ENCODE results near the gene DCHS1.

The DCHS1 gene

GRCh38 chr11:6681505-6681904, 25.9 kb upstream of the DCHS1 start:
- Histone ChIP-seq H3F3A (ENCODE audit: low read depth) (no peaks in the 10 kb centered on the region), H2AFZ (ENCODE audit: low read length) (no peak overlapping the region), H3K9me2 (replicated peaks; ENCODE audit: low read depth, low read length) (no peaks in the 10 kb centered on the region), H3K36me3 (ENCODE audit: insufficient read depth, low read length) (peaks cover 9% of the 10 kb centered on the region), H3K9ac (ENCODE audit: low read depth, low read length, poor library complexity, severe bottlenecking) (peak overlapping the region; percentile 98), H4K20me1 (ENCODE audit: insufficient read depth, low read length, poor library complexity, severe bottlenecking) (peaks cover 31% of the 10 kb centered on the region), H3K79me2 (ENCODE audit: insufficient read depth, low read length) (peaks cover 42% of the 10 kb centered on the region), H3K4me3 (ENCODE audit: low read length, poor library complexity, severe bottlenecking) (peak overlapping the region; percentile 95), H3K9me3 (ENCODE audit: insufficient read depth, low read depth, low read length) (no peaks in the 10 kb centered on the region), H3K27me3 (ENCODE audit: insufficient read depth, low read length, poor library complexity, severe bottlenecking) (no peaks in the 10 kb centered on the region), H3K4me1 (ENCODE audit: insufficient read depth, low read length, poor library complexity, severe bottlenecking) (peaks cover 34% of the 10 kb centered on the region), H3K4me2 (ENCODE audit: low read depth, low read length, poor library complexity, severe bottlenecking) (peak overlapping the region; percentile 83)
- TF ChIP-seq CTCF (conservative IDR thresholded peaks at IDR 0.05; ENCODE audit: low read length) (no peak), EZH2phosphoT487 (IDR thresholded peaks at IDR 0.05; ENCODE audit: borderline replicate concordance) (no peak)

- TF ChIP-seq CTCF (conservative IDR thresholded peaks at IDR 0.05; ENCODE audit: low read length) (no peak), EZH2phosphoT487 (IDR thresholded peaks at IDR 0.05; ENCODE audit: borderline replicate concordance) (no peak)
- H3K9me2 ChIP-seq (replicated peaks; ENCODE audit: low read depth, low read length): no peaks in the 10 kb centered on the region
- H3K4me2 ChIP-seq (ENCODE audit: low read depth, low read length, poor library complexity, severe bottlenecking): no peak overlapping the region
- no peak overlapping the region for H3K4me3 ChIP-seq (ENCODE audit: low read length, poor library complexity, severe bottlenecking)
- H2AFZ ChIP-seq (ENCODE audit: low read length): no peak overlapping the region
- peaks cover 50% of the 10 kb centered on the region for H3K4me1 ChIP-seq (ENCODE audit: insufficient read depth, low read length, poor library complexity, severe bottlenecking)
- H4K20me1 ChIP-seq (ENCODE audit: insufficient read depth, low read length, poor library complexity, severe bottlenecking): peaks cover 26% of the 10 kb centered on the region
- H3K27me3 ChIP-seq (ENCODE audit: insufficient read depth, low read length, poor library complexity, severe bottlenecking): no peaks in the 10 kb centered on the region
- peaks cover 30% of the 10 kb centered on the region for H3K79me2 ChIP-seq (ENCODE audit: insufficient read depth, low read length)
- H3K9ac ChIP-seq (ENCODE audit: low read depth, low read length, poor library complexity, severe bottlenecking): no peak overlapping the region
- H3K36me3 ChIP-seq (ENCODE audit: insufficient read depth, low read length): peaks cover 9% of the 10 kb centered on the region
- no peaks in the 10 kb centered on the region for H3F3A ChIP-seq (ENCODE audit: low read depth)
- no peaks in the 10 kb centered on the region for H3K9me3 ChIP-seq (ENCODE audit: insufficient read depth, low read depth, low read length)
Observed at GRCh38 chr11:6677018-6677417, 21.4 kb upstream of the DCHS1 start.

- H3K79me2 ChIP-seq (ENCODE audit: insufficient read depth, low read length): peaks cover 9% of the 10 kb centered on the region; the same call in 1 of the 2 replicates
- no peak overlapping the region for H2AFZ ChIP-seq (ENCODE audit: low read length)
- no peak for TF ChIP-seq CTCF (conservative IDR thresholded peaks at IDR 0.05; ENCODE audit: low read length)
- no peak for TF ChIP-seq EZH2phosphoT487 (IDR thresholded peaks at IDR 0.05; ENCODE audit: borderline replicate concordance)
- peaks cover 7% of the 10 kb centered on the region for H4K20me1 ChIP-seq (ENCODE audit: insufficient read depth, low read length, poor library complexity, severe bottlenecking)
- H3K4me3 ChIP-seq (ENCODE audit: low read length, poor library complexity, severe bottlenecking): no peak overlapping the region
- H3K4me2 ChIP-seq (ENCODE audit: low read depth, low read length, poor library complexity, severe bottlenecking): no peak overlapping the region
- no peaks in the 10 kb centered on the region for H3K9me2 ChIP-seq (replicated peaks; ENCODE audit: low read depth, low read length)
- peaks cover 52% of the 10 kb centered on the region for H3K4me1 ChIP-seq (ENCODE audit: insufficient read depth, low read length, poor library complexity, severe bottlenecking)
- no peaks in the 10 kb centered on the region for H3F3A ChIP-seq (ENCODE audit: low read depth)
- no peak overlapping the region for H3K9ac ChIP-seq (ENCODE audit: low read depth, low read length, poor library complexity, severe bottlenecking)
- no peaks in the 10 kb centered on the region; the same call in 1 of the 2 replicates for H3K36me3 ChIP-seq (ENCODE audit: insufficient read depth, low read length)
- no peaks in the 10 kb centered on the region for H3K27me3 ChIP-seq (ENCODE audit: insufficient read depth, low read length, poor library complexity, severe bottlenecking)
- H3K9me3 ChIP-seq (ENCODE audit: insufficient read depth, low read depth, low read length): no peaks in the 10 kb centered on the region
Observed at GRCh38 chr11:6674862-6675261, 19.3 kb upstream of the DCHS1 start.
